ENCODE measurements around the gene LMNTD2.

Gene LMNTD2, protein sequence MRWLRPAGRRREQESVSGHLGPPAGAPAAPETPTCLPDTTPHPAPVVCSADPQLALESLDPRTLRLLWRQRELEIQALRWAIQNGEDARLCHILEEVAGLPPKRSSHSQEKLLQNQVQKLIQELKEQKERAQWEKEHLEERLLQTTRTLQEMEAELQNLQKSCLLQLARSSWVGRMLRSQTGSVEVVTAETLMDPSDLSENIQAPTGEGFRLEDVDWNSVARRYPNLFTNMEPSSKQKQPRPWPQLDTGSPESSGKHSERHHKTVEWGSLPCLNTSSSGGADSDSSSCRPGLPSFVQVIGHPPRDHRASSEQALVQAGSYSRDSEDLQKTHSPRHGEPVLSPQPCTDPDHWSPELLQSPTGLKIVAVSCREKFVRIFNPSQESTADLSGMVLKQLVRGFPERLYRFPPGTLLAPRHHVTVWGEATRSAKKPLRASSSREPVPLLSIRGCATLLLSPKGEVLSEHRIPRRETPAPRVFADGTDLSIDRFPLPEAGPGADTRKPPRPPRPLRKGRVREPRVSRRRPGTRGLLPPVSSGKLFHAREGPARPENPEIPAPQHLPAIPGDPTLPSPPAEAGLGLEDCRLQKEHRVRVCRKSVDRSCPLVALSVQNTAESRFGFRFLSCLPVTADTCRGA
- total RNA-seq: 3.7 to 5.1 reads per million in 2 donors

DNA sequence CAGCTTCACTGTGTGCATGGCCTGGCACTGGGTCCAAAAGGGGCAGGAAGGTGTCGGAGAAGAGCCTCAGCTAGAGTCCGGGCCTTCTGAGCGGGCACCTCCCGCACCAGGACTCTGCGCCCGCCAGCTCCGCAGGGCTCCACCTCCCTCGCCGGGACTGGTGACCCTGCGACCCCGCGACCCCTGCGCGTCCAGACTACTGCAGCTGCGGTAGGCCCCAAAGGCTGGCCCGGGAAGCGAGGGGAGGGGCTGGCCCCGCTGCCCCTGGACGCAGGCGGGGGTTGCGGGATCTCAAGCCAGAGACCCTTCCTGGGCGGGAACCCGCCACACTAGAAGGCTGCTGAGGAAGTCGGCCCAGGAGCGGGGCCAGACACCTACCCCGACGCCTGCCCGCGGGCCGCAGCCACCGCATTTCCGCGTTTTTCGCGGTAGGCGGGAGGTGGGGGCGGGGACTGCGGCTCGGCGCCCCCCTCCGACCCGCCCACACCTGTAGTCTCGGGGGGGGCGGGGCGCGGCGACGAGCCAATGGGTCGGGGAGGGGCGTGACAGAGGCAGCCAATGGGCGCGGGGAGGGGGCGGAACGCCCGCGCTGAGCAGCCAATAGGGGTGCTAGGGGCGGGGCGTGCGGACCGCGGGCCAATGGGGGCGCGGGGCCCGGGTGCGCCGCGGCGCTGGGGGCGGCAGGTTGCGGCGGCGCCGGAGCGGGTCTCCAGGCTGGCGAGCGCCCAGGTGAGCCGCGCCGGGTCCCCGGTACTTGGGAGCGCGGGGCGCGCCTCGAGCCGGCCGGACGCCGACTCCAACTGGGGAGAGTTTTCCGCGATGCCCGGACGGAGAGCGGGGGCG, at the start of gene LMNTD2, which contains the start of gene RASSF7:
TSS of gene LMNTD2 (minus strand) at position 434 of the 843 bp plus-strand sequence. CDS start at position 412, 22 bp downstream.
TSS of gene RASSF7 (plus strand) at position 666 of the 843 bp plus-strand sequence. CDS start 799 bp downstream, outside the sequence.
- peak; percentile 89 to 94 (median 92) for DNase-seq

- DNase-seq: no peak
Measured at GRCh38 chr11:609341-609811, 48.8 kb upstream of the LMNTD2 start.

GRCh38 chr11:608791-609251, 48.3 kb upstream of the LMNTD2 start:
- no peak for DNase-seq

DNA sequence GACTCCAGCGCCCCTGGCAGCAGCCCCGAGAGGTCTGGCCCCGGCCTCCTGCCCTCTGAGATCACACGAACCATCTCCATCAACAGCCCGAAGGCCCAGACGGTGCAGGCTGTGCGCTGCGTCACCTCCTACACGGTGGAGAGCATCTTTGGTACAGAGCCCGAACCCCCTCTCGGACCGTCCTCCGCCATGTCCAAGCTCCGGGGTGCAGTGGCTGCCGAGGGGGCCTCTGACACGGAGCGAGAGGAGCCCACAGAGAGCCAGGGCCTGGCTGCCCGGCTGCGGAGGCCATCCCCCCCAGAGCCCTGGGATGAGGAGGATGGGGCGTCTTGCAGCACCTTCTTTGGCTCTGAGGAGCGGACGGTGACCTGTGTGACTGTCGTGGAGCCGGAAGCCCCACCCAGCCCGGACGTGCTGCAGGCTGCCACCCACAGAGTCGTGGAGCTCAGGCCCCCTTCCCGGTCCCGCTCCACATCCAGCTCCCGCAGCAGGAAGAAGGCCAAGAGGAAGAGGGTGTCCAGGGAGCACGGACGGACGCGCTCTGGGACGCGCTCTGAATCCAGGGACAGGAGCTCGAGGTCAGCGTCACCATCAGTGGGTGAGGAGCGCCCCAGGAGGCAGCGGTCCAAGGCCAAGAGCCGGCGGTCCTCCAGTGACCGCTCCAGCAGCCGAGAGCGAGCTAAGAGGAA, 47.6 kb upstream of the LMNTD2 start:
- DNase-seq: no peak

DNA sequence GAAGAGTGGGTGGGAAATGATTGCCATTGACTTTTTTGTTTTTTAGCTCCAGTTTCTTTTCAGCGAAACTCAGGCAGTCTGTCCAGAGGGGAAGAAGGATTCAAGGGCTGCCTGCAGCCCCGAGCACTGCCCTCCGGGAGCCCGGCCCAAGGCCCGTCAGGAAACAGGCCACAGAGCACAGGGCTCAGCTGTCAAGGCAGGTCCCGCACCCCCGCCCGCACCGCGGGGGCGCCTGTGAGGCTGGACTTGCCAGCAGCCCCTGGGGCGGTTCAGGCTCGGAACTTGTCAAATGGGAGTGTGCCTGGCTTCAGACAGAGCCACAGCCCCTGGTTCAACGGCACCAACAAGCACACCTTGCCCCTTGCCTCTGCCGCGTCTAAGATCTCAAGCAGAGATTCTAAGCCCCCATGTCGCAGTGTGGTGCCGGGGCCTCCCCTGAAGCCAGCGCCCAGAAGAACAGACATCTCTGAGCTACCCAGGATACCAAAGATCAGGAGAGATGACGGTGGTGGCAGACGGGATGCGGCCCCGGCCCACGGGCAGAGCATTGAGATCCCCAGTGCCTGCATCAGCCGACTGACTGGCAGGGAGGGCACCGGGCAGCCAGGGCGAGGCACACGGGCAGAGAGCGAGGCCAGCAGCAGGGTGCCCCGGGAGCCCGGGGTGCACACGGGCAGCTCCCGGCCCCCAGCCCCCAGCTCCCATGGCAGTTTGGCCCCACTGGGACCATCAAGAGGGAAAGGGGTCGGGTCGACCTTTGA, 46.7 kb upstream of the LMNTD2 start:
- no peak for DNase-seq

- DNase-seq: no peak
Measured at GRCh38 chr11:606245-606644, 45.7 kb upstream of the LMNTD2 start.

- DNase-seq: no peak
Measured at GRCh38 chr11:605286-606129, 45.0 kb upstream of the LMNTD2 start.

GRCh38 chr11:603154-603553, 42.6 kb upstream of the LMNTD2 start:
- no peak for DNase-seq

DNA sequence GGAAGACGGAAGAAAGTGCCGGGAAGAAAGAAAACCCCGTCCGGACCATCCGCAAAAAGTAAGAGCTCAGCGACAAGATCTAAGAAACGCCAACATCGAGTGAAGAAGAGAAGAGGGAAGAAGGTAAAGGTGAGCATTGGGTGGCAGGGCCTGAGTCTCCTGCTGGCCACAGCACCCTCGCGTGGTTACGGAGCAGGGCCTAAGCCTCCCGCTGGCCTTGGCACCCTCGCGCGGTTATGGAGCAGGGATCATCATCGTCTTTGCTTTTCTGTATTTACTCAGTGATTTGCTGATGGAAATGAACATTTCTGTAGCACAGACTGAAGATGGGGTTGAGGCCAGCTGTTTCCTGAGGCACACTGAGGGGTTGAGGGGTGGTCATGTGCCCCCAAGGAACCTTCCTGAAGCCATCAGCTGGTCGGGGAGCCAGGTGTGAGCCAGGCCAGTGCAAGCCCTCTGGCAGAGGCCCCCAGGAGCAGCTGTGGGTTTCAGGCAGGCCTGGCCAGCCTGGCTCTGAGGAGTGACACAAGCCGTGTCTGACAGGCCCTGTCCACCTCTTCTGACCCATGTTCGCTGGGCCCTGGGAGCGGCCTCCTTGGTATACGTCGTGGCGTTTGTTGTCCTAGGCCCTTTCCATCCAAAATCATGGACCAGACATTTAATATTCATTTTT, 41.2 kb upstream of the LMNTD2 start:
- DNase-seq: no peak

DNA sequence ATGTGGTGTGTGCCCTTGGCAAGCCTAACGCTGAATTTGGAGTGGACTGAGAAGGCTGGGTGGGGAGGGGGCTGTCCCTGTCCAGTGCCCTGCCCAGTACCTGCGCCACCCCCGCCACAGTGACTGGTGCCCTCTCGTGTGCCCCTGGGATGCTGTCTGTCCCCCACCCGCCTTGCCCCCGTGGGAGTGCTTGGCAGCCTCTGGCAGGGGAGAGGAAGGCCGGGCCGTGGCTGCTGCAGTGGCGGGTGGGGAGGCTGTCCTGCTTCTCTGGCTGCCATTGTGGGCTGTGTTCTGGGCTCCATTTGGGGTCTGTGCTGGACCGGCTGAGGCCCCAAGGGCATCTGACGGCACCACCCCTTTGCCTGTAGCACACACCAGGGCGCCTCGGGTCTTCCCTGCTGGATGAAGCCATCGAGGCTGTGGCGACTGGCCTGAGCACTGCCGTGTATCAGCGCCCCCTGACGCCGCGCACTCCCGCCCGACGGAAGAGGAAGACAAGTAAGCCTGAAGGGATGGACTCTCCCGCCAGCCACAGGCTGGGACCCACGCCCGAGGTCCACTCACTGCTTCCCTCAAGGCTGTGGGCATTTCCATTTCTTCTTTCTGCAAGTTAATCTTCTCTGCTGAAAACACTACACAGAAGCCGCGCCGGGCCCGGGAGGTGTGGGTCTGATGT, 37.6 kb upstream of the LMNTD2 start:
- DNase-seq: no peak

DNA sequence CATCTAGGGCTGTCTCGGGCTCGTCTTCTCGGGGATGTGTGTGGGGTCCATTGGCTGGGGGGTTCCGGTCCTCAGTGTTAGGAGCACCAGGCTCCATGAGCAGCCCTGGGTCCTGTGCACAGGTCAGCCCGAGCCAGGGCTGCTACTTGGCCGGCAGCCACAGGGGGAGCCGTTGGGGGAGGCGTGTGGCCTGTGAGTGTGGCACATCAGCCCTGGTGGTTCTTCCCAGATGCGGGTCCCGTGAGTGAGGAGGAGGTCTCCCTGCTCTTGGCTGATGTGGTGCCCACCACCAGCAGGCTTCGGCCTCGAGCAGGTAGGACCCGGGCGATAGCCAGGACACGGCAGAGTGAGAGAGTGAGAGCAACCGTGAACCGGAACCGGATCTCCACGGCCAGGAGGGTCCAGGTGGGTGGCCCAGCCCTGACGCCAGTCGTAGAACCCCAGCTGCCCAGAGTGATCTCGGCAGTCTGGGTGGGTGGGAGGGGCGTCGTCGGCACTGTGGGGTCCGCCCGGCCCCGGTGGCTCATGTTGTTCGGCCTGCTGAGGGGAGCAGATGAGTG, 36.7 kb upstream of the LMNTD2 start:
- no peak for DNase-seq

DNA sequence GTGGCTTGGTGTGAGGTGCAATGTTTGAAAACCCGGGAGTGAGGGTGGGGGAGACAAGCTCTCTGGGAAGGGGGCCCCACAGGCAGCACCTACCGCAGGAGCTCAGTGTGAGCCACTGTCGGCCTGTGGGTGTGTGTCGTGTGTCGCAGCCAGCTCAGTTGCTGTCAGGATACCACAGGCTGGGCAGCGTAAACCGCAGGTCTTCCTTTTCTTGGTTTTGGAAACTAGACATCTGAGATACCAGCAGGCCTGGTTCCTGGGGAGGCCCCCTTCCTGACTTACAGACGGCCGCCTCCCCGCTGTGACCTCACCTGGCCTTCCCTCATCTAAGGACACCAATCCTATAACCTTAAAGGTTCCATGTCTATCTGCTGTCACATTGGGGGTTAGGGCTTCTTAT, 35.8 kb upstream of the LMNTD2 start:
- DNase-seq: peak in 2 of 5 experiments; percentile 21 to 37

DNA sequence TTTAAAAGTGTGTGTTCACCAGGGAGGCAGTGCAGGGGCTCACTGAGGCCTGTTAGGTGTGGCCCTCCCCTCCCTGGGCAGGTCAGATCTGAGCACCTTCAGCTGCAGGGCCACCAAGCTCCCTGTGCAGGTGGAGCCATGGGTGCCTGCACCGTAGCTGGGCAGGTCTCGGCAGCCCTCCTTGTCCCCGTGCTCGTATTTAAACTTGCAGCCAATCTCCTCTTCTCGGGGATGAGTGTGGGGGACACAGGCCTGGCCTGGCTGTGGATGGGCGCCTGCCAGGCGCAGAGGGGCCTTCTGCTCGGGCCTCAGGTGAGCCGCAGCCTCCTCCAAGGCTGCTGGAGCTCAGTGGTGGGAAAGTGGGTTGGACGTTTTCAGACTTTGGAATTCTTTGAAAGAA, 34.9 kb upstream of the LMNTD2 start:
- no peak for DNase-seq

DNA sequence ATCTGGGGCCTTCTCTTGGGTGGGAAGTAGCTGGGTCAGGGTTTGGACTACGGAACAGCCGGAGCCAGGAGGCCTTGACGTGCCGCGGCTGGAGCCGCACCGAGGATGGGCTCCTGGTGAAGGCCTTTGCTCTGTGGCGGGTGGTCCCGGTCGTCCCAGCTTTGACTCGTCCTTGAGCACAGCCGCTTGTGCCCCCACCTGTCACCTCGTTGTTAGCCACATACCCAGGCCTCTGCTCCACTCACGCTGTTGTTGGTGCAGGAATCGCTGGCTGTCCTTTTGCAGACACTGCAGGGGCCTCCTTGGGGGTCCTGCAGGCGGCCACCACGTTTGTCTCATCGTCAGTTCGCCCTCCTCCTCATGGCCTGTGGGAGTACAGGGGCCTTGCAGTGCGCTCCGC, 32.8 kb upstream of the LMNTD2 start:
- no peak for DNase-seq

- no peak for DNase-seq
Measured at GRCh38 chr11:592918-593317, 32.4 kb upstream of the LMNTD2 start.

GRCh38 chr11:592501-592900, 32.0 kb upstream of the LMNTD2 start:
- DNase-seq: no peak

DNA sequence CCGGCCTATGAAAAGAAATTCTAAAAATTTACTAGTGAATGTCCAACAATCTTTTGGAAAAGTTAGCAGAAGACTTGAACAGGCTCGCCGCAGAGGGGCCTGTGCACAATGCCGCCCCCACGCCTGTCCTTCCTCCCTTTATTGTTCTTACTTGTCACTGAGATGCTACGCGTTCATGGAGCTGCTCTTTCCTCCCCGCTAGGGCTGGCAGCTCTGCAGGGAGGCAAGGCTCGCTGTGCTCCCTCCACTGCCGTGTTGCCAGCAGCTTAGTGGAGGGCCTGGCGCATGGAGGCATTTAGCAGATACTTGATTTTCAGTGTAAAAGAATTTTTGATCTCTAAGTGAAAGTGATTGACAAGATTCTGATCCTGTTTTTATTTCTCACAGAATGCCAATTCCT, 30.5 kb upstream of the LMNTD2 start:
- DNase-seq: no peak

DNA sequence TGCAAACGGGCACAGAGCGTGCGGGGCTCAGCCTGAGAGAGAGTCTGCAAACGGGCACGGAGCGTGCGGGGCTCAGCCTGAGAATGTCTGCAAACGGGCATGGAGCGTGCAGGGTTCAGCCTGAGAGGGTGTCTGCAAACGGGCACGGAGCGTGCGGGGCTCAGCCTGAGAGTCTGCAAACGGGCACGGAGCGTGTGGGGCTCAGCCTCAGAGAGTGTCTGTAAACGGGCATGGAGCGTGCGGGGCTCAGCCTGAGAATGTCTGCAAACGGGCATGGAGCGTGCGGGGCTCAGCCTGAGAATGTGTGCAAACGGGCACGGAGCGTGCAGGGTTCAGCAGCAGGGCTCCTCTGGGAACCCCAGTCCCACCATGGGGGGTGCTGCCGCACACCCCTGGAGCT, 29.3 kb upstream of the LMNTD2 start:
- DNase-seq: no peak

DNA sequence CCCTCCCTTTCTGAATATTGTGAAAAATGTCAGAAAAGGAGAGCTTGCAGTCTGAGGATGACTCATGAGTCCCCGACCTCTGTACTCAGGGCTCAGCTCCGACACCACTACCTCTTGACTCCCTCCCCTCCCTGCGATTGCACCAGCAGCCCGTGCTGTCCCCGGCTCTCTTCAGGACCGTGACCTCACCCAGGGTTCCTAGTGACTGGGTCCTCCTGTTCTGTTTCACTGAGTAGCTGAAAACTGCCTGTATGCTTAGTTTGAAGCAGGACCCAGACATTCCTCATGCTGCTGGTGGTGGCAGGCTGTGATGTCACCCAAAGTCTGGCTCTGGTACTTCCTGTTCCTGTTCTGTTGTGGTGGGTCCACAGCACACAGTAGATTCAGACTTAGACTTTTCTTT, 27.4 kb upstream of the LMNTD2 start:
- DNase-seq: peak in 2 of 5 experiments; percentile 71 to 81

All from T-helper 2 cell (primary cell).